GM04504 (cell line): ENCODE results near the gene ATP8B1.
"Not testable (repeated sequence)": the region's sequence is repeated elsewhere in the genome, so short reads cannot be mapped to it uniquely, and the experiment has no call there.

Source experiments
- DNase-seq: peaks from one replicate; pipeline ENCODE4 v3.0.0-alpha.2; 2012; ENCODE audit warnings: low read depth

ATP8B1 gene

DNA sequence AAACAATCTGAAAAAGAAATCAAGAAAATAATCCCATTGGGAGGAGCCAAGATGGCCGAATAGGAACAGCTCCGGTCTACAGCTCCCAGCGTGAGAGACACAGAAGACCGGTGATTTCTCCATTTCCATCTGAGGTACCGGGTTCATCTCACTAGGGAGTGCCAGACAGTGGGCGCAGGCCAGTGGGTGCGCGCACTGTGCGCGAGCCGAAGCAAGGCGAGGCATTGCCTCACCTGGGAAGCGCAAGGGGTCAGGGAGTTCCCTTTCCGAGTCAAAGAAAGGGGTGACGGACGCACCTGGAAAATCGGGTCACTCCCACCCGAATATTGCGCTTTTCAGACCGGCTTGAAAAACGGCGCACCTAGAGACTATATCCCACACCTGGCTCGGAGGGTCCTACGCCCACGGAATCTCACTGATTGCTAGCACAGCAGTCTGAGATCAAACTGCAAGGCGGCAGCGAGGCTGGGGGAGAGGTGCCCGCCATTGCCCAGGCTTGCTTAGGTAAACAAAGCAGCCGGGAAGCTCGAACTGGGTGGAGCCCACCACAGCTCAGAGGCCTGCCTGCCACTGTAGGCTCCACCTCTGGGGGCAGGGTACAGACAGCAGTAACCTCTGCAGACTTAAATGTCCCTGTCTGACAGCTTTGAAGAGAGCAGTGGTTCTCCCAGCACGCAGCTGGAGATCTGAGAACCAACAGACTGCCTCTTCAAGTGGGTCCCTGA, 83.7 kb downstream of the ATP8B1 start:
- DNase-seq, result not testable (repeated sequence)

DNA sequence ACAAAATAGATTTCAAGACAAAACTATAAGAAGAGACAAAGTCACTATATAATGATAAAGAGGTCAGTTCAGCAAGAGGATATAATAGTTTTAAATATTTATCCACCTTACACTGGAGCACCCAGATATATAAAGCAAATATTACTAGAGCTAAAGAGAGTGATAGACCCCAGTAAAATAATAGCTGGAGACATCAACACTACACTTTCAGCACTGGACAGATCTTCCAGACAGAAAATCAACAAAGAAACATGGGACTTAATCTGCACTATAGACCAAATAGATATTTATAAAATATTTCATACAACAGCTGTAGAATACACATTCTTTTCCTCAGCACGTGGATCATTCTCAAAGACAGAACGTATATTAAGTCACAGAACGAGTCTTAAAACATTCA, 86.6 kb downstream of the ATP8B1 start:
- DNase-seq, result no peak

DNA sequence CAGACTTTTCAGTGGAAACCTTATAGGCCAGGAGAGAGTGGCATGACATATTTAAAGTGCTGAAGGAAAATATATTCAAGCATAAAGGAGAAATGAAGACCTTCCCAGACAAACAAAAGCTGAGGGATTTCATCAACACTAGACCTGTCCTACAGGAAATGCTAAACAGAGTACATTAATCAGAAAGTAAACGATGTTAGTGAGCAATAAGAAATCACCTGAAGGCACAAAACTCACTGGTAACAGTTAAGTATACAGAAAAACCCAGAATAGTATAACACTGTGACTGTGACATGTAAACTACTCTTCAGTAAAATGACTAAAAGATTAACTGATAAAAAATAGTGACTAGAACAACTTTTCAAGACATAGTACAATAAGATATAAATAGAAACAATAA, 87.4 kb downstream of the ATP8B1 start:
- no peak for DNase-seq

DNA sequence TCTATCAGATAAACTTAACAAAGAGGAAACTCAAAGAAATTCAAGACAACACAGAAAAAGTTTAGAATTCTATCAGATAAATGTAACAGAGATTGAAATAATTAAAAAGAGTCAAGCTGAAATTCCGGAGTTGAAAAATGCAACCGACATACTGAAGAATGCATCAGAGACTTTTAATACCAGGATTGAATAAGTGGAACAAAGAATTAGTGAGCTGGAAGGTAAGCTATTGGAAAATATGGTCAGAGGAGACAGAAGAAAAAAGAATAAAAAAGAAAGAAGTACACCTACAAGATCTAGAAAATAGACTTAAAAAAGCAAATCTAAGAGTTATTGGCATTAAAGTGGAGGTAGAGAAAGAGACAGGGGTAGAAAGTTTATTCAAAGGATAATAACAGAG, 88.0 kb downstream of the ATP8B1 start:
- DNase-seq, result no peak

DNA sequence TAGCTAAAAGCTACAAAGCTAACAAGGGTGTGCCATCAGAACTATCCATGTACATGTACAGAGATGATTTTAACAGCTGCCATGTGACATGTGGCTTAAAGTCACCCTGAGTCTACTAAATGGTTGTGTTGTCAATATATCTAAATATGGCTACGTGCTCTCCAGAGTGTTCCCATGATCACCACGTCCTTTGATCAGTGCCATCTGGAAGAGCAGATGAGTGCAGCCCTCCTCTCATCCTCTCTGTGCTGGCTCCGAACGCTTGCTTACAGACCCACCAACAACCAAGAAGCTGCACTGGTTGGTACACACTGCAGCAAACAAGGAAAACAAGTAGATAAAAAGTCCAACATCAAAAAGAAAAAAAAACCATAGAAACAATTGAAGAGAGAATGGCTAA, 92.9 kb downstream of the ATP8B1 start:
- DNase-seq, result no peak

DNA sequence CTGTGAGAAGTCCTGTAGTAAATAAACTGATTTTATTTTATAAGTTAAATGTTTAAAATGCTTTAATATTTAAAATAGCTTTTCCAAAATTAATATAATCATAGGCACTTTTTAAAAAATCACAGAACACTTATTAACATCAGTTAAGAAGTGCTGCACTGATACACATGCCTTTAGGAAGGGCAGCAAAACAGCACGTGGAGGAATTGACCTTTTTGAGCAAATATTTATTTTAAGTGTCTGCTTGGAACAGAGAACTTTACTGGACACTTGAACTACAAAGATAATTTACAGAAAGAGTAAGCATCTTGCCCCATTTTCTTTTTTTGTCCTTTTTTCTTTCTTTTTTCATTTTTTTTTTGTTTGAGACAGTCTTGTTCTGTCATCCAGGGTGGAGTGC, 93.8 kb downstream of the ATP8B1 start:
- DNase-seq, result no peak

DNA sequence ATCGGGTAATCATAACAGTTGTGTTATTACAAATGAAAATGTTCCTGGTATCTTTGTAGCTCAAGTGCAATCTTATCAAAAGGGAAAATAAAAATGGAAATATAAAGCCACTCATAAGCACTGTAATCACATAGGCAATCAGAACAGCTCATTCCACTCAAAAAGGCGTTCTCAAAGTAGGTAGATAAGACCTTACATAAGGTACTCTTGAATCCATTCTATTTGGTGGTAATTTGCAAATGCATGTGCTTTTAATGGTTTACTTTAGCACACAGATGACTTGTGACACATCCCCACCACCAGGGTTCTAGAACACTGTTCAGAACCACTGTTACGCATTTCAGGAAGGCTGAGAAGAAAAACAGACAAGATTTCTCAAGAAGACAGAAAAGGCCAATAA, 94.8 kb downstream of the ATP8B1 start:
- no peak for DNase-seq

DNA sequence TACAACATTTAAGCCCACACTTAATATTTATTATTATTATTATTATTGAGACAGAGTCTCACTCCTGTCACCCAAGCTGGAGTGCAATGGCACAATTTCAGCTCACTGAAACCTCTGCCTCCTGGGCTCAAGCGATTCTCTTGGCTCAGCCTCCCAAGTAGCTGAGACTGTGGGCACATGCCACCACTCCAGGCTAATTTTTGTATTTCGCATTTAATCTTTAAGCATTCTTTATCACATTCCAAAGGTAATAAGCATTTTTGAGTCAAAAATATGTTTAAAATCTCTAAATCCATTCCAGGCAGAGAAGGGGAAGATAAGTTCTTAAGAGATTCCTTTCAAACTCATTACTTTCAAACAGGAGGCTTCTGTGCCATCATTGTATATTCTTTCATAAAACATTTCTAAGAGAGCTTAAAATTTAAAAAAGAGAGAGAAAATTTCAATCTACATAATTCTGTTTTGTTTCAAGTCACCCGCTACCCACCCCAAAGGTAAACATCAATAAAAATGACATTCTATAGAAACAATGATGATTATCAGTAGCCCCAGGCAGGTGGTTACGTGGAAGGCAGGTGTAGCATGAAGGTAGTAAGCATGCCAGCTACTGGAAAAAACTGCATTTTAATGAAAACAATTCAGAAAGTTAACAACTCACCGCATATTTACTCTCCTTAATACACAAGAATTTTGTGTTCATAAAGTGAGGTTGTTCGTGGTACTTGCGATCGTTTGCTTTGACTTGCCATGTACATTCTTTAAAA, 97.1 kb downstream of the ATP8B1 start:
- no peak for DNase-seq

DNA sequence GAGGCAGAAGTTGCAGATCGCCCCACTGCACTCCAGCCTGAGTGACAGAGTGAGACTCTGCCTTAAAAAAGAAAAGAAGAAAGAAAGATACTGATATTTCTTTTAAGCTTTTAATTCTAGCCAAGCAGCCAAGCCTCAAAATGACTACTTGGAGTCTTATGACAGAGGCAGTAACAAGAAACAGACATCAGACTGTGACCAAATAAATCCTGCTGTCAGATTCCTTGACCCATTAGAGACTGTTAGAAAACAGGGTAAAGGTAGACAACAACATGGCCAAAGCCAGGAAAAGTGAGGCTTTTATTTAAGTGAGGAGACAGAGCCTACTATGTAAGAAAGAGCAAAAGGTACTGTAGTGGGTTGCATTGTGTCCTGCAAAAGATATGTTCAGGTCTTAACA, 98.1 kb downstream of the ATP8B1 start:
- no peak for DNase-seq

DNA sequence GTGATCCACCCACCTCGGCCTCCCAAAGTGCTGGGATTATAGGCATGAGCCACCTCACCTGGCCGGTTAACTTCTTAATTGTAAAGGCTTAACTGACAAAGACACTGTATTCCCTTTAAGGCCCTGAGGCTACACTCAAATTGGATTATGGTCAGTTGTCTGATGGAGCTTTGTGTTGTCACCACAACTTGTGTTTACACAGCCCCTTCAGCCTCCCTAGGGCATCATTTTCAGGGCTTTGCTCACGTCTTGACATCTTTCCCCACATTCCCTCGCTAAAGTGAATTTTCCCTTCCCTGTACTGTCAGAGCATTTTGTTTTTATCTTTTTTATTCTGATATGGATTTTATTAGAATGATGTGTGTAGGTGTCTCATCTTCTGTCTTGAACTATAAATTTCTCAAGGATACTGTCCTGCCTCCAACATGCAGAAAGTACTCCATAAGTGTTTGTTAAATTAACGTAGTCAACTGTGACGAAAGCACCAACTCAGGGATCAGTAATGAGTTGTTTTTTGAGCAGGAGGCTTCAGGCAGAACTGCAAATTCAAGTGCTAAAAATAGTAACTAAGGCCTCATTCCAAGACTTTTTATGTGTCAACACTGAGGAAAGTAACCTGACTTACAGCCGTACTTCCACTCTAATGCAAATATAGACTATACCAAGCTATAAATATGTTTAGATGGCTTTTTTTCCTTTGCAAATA, 104.4 kb downstream of the ATP8B1 start:
- peak; percentile 26 for DNase-seq

DNA sequence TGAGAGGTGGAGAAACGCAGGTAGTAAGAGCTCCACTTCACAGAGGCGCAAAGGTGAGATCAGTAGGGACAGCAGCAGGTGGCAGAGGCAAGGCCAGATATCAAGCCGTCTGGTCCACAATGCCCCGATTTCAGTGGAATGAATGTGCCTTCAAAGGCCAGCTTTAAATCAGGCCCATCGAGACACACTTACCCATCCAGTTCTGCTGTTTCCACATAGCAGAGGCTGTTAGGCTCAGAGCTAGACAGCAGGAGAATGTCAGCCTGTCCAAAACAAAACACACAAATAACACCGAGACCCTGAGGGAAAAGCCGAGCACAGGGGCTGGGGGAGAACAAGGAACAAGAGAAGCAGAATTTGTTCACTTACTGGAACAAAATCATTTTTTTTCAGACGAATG, 105.7 kb downstream of the ATP8B1 start:
- DNase-seq, result no peak

DNA sequence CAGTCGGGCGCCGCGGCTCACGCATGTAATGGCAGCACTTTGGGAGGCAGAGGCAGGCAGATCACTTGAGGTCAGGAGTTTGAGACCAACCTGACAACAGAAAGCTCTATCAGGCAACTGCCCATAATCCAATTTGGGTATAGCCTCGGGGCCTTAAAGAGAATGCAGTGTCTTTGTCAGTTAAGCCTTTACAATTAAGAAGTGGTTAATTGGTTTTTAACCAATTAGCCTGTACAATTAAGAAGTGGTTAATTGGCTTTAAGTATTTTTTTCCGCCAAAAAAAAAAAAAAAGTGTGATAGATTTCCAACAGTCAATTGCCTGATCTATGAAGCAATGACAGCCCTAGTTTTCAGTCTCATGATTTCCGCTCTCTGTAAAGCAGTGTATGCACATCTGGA, 106.8 kb downstream of the ATP8B1 start:
- DNase-seq, result no peak

DNA sequence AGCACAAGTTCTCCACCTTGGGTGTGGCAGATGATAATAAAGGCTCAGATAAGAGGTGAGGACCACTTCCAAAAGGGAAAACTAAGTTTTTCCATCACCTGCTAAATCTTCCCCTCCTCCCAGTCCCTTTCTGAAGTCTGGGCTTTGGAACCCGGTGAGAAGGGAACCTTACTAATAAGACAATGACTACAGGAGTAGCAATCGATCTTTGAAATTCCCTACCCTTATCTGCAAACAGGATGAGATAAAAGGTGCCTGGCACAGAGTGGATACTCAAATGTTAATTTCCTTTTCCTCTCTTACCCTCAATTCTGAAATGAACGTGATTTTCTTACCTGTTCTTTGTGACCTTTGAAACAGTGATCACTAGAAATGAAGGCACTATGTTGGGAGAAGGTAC, 111.8 kb downstream of the ATP8B1 start:
- no peak for DNase-seq

DNA sequence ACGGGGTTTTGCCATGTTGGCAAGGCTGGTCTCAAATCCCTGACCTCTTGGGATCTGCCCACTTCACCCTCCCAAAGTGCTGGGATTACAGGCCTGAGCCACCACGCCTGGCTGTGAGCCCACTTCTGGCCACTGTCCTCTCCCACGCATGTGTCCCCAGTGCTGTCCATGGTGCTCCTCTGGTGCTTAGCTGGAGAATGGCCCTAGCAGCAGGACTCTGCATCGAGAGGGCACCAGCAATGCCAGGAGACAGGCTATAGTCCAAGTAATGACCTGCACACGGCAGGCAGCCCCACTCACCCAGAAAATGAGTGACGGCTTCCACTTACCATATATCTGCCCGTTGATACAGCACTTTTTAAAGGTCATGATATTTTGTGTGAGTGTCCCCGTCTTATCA, 115.1 kb downstream of the ATP8B1 start:
- no peak for DNase-seq

DNA sequence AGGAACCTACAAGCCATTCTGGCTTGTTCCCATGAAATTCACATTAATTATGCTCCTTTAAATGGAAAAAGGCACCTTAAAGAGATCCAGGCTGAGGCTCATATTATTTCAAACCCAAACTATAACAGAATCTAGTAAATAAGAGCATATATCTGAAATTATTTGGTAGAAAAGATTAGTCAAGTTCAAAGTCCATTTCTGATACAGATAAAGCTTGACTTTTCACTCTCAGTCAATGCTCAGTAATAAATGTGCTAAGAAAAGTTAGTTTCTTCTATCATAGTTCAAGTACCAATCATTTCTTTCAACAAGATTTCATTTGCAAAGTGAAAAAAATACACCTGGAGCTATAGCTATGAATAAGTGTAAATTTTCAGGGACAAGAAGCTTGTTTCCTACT, 119.6 kb downstream of the ATP8B1 start:
- DNase-seq, result no peak

DNA sequence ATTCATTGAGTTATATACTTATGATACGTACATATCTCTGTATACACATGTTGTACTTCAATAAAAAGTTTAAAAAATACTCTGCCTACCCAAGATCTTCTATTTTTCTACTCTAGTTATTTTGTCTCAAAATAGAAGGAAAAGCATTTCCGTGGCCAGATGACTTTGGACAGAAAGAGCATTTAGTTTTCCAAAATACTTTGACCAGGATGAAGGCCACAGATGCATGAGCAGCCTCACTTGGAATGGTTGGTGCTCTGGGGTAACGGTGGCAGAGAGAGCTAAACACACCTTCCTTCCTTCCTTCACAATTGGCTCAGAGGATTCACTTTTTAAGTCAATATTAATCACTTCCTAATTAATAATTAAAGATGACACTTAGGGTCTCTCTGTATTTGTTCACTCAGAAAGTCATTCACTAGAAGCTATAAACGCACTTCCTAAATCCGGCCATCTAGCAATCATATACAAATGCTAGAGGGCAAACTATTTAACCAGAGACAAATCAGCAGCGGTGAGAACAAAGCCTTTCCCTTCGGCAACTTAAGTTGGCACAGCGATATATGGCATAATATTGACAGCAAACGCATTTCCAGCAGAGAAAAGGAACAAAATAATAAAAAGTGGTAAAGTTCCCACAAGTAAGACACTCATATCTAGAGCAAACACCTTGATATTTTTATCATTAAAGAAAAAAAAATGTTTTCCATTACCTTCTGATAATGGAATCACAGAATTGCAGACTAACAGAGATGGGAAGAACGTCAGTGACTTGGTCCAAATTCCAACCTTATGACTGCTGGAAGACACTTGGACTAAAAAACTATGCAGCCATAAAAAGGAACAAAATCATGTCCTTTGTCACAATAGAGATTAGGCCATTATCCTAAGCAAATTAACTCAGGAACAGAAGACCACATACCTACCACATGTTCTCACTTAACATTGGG, 125.6 kb downstream of the ATP8B1 start:
- DNase-seq, result no peak

DNA sequence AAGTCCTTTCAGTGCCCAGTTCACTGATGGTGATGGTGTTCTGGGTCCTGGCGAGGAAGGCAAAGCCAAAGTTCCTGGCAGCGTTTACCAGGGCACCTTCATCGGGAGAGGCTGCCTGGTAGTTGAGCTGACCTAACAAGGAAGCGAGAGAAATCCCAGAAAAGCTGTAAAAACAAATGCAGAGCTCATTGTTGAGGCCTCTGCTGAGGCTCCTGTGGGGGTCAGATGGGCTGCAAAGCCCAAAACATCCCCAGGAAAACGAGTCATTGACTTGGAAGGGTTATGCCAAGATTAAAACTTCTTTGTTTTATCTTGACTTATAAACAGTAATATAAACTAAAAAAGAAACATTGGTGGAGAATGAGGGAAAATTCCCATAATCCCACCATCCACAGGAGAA, 128.2 kb downstream of the ATP8B1 start:
- no peak for DNase-seq

DNA sequence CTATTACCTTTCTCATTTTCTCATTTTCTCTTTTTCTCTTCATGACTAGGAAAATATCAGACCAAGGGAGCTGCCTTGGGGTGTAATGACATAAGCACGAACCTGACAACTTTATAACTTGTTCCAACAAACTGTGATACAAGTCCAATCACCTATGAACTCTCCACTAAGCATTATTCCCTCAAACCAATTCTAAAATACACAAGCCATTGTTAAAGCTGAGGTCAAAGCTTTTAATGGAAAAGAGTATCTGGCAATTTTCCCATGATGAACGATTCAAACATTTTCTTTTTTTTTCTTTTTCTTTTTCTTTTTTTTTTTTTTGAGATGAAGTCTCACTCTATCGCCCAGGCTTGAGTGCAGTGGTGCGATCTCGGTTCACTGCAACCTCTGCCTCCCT, 133.1 kb downstream of the ATP8B1 start:
- no peak for DNase-seq

DNA sequence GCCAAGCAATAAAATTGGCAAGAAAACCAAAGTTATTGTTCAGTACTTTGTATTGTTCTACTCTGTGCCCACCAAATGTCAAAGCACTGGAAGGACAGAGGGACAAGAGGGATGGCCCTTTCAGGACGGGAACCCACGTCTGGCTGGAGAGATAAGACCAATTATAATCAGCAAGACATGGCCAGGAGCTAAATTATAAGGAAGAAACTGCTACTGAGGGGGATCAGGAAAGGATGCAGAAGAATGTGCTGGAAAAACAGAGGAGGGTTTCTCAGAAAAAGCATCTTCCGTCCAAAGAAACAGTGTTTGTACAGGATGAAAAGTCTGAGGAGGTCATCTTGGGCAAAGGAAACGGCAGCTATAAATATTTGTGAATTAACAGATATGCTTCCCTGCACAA, 135.1 kb downstream of the ATP8B1 start:
- no peak for DNase-seq

DNA sequence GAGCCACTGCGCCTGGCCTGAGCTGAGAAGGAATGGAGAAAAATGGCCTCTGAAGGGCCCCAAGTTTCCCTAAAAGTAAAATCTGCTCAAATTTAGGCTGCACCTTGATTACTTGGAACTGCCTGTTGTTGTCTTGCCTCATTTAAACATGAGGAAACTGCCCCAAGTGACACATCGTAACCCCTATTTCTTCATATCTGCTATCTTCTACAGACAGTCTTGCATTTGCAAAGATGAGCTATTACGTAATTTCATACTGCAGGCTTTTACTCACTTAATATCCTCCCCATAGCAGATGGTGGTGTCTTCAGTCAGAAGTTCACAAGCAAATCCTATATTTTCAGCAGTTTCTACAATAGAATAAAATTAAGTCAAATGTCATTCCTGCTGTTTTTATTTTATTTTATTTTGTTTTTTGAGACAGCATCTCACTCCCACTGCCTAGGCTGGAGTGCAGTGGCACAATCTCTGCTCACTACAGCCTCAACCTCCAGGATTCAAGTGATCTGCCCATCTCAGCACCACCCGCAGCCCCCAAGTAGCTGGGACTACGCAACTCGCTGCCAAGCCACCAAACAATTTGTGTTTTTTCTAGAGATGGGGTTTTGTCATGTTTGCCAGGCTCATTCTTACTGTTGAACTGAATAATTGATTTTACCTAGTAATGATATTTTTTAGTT, 136.2 kb downstream of the ATP8B1 start:
- peak; percentile 67 for DNase-seq

DNA sequence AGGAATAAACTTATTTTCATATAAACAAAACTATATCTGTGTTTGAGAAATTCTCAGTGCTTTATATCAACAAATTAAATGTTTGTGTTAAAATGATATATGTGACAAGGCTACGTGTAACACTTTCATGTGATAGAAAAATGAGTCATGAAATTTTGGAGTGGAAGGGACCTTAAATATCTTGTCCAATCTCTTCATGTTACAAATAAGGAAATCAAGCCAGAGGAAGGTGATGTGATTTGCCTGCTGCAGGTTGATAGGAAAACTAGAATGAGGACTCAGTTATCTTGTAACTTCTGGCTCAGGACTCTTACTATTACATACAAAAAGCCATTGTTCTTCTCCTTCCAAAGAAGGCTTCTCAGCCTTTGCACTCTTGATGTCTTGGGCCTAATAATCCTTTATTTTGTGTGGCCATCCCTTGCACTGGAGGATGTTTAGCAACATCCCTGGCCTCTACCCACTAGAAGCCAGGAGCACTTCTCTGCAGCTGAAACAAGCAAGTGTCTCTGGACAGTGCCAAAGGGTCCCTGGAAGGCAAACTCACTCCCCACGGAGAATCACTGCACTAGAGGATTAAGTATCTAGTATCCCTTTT, 138.4 kb downstream of the ATP8B1 start:
- DNase-seq, result no peak
